NCI-H146 treated with DMSO at 0.1 percent for 48 hours (cell line): ENCODE data around the gene TREML1.

Experiments
- DNase-seq: peaks from one replicate; lab custom pipeline; 2025; ENCODE audit not compliant: unreplicated experiment; lab: John Stamatoyannopoulos, UW

Gene TREML1

DNA sequence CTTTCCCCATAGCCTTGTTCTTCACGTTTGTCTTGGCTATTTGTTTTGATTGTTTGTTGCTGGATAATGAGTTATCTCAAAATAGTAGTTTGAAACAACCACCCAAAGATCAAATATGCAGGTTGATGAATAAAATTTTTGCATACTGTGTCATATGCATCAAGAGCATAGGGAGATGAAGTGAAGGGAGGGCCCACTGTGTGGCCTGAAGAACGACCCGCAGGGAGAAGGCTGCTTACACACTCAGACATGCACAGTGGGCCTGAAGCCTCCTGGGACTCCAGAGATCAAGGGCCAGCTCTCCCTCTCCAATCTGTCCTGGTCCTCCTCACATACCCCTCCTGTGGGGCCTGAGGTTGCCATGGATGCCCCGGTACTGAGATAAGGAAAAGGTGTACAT lies 25.0 kb upstream of the TREML1 start:
- no peak for DNase-seq

DNA sequence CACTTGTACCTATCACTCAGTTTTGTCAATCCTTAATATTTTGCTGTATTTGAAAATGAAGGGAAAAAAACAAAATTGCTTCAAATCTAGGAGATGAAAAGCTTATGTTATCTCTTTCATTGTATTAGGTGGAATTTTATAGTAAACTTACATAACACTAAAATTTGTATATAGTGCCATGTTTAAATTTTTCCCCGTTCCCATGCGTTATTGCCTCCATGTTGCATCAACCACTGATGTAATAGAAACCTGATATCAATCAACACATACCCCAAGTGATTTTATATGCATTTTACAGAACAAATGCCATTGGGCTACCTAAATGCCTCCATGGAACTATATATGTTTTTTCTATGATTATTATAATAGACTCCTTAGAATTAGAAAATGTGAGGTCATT lies 23.5 kb upstream of the TREML1 start:
- DNase-seq = no peak

DNA sequence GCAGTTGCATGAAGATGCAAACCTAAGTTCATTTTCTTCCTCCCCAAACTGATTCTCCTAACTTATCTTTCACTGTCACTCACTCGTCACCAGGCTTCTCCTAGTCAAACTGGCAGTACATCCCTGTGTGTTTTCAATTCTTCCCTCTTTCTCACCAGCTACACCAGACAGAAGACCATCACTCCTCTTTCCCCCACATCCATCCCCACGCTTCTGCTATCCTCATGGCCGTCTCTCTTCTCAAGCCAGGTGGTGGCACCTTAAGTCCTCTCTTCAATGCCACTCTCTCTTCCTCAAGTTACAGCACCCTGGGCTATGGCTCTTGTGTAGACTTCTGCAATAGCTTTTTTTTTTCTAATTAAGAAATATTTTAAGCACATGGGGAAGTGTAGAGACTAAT lies 23.1 kb upstream of the TREML1 start:
- DNase-seq = no peak

DNA sequence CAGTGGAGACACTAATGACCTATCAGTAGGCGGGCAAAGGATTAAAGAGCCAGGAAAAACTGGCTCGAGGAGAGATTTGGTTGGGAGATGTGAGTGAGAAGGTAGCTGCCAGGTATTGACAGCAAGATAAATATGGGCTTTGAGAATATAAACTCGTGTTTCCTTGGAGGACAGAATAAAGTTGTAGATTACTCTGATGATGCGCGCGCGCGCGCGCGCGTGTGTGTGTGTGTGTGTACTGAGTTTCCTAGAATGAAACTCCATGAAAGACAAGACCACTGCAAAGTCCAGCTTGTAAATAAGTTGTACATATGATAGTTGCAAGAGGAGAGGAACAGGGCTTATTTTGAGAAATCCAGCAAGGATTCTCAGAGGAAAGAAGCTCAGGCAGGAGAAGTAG lies 22.0 kb upstream of the TREML1 start:
- no peak for DNase-seq

DNA sequence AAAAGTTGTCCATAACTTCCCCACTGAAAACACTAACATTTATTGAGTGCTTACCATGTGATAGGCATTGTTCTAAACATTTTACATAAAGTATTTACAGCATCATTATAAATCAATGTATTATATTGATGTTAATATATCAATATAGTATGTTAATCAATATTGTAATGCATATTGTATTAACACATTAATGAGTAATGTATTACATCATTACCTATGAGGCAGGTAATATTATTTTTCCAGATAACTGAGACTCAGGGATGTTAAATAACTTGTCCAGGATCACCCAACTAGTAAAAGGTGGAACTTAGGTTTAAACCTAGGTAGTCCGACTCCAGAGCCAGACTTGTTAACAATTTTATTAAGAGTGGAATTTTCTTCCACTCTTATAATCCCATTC lies 20.9 kb upstream of the TREML1 start:
- no peak for DNase-seq

DNA sequence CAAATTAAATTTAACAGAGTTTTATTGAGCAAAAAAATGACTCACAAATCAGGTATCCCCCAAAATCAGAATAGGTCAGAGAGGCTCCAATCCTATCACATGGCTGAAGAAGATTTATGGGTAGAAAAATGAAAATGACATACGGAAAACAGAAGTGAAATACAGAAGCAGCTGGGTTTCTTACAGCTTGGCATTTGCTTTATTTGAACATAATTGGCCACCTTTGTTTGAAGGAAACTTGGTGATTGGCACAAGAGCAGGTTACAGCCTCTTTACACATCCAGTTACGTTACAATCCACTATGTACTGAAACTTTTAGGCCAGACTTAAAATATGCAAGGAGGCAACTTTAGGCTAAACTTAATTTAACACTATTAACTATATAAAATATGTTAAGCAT lies 20.5 kb upstream of the TREML1 start:
- DNase-seq = no peak

DNA sequence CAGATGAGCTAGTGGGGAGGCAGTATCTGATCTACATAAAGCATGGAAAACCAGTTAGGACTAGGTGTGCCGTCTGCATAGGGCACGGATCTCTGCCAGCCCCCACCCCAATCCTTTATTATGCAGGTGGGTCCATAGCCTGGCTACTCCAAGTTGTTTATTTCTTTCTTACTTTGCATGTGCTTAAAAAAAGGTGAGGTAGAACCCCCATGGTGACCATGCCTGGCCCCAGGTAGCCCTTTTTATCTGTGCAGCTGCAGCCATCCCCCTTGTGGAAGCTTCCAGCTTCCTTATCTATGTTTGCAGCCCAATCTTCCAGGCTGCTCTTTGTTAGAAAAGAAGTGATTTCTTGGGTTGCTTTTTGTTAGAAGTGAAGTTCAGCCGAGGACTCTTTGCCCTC lies 17.8 kb upstream of the TREML1 start:
- no peak for DNase-seq

DNA sequence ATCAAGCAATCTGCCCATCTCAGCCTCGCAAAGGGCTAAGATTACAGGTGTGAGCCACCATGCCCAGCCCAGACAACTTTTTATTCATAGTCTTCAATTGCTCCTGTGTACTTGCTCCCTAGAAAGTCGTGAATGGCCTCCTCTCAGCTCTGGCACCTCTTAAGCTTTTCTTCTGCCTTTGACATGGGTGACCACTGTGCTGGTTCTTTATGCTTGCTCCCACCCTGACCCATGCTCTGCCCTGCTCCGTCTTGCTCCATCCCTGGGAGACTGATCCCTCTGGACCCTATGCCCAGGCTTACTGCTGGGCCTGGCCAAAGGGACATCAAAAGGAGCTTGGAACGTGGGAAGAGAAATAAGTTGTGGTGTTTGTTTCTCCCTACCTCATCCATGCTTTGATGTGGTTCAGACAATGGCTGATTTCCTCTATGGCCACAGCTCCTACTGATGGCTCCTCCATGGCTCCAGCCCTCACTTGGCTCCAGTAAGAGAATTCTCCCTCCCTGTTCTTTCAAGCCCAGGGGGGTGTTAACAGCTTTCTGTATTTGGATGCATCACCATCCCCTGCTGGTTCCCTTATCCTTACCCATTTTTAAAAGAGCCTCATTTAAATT lies 16.5 kb upstream of the TREML1 start:
- no peak for DNase-seq

DNA sequence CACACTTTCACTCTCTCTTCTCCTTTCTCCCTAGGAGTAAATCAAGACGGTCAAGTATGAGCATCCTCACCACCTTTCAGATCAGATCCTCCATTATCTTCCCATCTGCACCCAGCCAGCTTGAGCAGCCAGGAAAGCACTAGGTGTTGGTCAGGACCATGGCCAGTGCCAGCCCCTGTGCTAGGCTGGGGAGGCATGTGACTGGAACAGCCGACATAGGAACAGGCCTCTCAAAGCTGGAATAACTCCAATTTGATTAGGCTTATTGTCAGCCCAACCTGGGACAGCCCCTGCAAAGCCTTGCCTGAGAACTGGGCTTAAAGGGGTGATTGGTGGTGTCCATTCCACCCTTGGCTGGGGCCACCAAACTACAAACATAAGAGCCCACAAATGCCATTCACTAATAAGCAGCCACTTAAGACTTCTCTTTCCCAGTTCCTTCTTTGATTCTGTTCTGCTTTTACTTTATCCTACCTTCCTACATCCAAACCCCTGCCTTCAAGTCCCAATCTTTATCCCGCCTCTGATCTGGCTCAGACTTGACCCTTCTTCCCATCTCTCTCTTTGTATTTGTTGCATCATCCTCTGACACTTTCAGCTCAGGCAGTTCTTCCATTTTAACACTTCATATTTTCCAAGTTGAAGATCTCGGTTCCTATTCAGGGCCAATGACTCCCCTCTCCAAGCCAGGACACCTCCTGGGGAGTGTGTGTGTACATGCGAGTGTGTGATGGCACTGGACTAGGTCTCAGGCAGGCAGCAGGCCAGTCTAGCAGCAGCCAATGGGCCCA lies 13.2 kb upstream of the TREML1 start:
- DNase-seq = no peak

DNA sequence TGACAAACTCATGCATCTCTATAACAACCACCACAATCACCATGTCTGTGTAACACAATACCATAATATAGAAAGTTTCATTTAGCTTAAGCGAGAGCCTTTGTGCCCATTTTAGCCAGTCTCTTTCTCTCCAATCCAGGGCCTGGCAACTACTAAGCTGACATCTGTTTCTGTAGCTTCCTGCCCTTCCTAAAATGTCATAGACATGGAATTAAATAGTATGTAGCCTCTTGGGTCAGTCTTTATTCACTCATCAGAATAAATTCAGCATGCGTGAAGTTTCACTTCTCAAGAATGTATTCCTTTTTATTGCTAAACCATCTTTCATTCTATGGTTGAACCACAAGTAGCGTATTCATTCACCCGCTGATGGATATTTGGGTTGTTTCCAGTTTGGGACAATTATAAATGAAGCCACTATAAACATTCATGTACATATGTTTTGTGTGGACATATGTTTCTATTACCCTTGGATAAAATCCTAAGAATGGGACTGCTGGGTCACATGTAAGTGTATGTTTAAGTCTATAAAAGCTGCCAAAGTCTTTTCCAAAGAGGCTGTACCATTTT lies 10.5 kb upstream of the TREML1 start:
- no peak for DNase-seq

DNA sequence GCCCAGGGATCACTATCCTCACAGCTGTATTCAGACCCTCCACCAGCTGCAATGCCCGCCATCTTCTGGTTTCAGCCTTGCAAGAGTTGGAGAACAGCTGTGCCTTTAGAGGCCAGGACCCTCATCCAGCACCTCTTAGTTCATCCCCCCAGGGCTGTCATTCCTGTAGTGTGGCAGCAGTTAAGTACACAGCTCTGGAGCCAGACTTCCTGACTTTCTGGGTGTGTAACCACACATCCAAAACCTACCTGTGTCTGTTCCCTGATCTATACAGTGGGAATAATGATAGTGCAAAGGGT lies 9.2 kb upstream of the TREML1 start:
- DNase-seq = no peak

DNA sequence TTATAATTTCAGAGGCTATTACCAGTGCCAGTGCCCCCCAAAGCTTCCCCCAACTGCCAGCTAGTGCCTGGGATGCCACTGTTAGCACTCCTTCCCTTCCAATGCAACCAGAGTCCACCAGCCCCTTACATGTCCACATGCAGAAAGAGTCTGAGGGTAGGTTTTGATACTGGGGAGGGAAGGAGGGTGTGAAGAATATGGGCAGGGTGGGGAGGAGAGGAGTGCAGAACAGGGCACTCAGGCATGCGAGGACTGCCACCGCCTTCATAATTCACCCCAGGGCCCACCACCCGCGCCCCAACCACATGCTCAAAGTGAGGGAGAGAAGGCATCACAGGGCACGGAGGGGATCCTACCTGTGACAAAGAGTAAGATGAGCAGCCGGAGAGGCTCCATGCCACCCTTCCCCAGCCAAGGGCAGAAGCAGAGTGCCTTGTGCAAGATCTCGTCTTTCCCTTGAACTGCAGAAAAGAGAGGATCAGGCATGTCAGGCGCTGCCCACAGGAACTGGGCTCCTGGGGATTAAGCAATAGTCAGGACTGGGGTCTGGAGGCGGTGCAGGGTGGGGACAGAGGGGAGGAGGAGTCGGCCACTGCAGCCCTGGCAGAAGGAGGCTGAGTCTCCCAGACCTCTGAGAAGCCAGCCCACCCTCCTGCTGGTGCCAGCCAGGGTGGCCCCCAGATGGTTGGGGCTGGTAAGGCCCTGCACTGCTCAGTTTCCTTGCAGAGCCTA lies 8.7 kb upstream of the TREML1 start, which contains the start of gene TREM2:
Gene TREM2 (minus strand): TSS at position 430 of the 732 bp plus-strand sequence. CDS start 34 bp downstream, at position 396.
- no peak for DNase-seq

DNA sequence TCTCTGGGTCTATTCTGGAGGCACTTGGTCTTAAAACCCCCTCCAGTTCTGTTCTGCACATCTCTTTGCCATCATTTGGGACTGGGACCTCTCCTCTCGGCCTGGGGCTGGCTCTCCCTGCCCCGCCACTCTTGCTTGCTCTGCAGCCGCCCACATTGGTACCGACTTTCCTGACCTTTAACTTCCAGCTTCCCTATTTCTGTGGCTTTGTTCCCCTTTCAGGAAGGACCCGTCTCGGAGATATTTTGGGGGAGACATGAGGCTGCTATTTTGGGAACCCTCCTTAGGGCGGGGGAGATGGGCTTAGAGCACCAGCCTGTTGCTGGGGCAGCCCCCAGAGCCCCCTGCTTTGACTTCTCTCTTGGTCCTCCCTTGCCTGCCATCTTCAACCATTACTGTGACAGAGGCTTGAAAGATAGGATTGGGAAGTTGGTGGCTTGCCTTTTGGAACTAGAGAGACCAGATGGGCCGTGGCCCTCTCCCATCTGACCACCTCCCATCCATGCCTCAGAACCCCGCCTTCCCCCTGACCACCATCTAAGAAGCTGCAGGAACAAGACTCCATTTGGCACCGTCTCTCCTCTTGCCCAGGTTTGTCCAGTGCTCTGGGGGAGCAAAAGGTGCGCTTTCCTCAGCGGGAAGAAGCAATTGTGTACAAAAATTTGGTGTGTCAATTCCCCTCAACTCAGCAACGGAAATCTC lies 7.9 kb upstream of the TREML1 start:
- DNase-seq = no peak

DNA sequence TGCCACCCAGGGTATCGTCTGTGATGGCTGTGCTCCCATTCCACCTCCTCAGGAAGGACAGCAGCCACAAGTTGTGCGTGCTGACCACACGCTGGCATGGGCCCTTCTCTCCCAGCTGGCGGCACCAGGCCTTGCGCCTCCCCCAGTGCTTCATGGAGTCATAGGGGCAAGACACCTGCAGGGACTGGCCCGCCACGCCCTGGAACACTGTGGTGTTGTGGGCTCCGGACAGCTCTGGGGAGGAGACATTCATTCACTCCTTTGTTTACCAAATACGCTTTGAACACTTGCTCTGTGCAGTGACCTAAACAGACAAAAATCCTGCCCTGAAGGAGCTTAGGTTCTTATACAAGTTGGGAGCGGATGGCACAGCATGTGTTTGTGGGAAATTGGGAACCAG lies 7.2 kb upstream of the TREML1 start:
- DNase-seq = no peak

DNA sequence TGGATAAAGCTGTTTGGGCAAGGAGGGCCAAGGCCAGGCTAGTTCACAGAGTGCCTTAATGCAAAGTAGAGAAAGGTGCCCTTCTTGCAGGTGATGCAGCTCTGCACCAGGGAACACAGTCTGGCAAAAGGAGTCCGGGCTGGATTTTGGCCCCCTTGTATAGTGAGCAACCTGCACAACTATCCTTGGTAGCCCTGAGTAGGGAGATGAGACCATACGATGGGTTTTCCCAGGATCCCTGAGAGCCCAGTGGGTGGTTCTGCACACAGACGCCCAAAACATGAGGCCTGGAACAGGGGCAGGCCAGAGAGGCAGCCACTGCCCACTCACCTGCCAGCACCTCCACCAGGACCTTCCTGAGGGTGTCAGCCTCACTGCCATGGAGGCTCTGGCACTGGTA lies 6.8 kb upstream of the TREML1 start:
- no peak for DNase-seq

DNA sequence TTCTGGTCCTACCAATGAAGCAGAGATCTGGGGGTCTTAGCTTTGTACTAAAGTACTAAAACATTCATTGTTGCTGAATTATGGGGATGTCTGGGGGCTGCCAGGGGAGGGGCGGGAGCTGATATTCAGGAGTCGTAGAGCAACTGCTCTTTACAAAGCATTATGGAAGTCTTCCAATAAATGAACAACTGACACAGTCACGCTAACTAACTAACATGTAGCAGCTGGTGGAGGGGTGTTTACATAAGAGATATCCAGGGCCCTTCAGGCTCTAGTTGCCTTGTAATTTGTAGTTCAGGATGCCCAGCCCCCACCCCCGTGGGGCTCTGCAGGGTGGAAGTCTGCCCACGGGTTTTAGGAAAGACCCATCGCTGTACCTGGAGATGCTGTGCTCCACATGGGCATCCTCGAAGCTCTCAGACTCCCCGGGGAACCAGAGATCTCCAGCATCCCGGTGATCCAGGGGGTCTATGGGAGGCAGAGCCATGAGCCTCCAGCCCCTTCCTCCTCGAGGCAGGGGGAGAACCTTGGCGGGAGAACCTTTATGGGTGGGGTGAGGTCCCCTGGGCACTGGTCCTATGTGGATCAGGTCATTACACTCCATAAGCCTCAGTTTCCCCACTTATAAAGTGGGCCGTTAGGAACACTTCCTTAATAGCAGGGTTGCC lies 5.4 kb upstream of the TREML1 start:
- no peak for DNase-seq

DNA sequence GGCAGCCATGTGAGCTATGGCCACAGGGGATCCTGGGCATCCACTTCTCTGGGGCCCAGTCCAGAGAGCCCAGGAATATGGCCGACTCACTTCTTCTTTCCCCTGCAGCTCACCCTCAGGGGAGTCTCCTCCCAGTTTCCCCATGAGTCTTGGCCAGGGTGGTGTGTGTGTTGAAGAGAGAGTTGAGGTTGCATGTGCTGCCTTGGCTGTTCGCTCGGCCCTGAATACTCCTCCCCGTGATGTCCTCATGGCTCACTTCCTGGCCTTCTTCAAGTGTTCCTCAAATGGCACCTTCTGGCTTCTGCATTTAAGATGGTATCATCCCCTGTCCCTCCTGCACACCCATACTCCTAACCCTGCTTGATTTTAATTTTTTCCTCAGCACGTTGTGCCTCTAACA lies 3.2 kb upstream of the TREML1 start:
- DNase-seq = no peak

DNA sequence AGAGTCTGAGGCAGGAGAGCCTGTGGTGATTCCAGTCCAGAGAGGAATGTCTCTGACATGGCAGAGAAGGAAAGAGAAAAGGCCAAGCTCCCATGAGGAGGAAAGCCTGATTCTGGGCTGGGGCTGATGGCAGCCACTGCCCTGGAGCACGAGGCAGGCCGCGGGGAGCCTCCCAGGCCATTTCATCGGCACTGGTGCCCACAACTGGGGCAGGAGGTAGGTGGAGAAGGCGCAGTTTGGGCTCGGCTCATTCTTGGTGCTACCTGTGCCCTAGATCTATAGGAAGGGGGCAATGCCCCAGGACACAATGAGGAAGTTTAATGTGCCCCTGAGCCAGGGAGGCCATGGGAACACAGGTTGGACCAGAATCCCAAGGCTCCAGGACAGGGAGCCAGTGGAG lies 2.6 kb upstream of the TREML1 start:
- DNase-seq = no peak

DNA sequence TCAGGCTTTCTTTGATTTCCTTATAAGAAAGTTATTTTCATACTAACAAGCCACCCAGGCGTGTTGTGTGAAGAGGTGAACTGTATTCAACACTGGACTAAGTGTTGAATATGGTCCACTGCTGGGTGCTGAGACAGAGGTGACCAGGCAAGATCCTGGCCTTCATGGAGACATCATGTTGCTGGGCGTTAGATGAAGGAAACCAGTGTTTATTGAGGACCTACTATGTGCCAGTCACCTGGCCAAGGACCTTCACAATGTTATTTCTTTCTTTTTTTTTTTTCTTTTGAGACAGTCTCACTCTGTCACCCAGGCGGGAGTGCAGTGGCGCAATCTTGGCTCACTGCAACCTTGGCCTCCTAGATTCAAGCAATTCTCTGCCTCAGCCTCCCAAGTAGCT lies 1.9 kb upstream of the TREML1 start:
- no peak for DNase-seq

DNA sequence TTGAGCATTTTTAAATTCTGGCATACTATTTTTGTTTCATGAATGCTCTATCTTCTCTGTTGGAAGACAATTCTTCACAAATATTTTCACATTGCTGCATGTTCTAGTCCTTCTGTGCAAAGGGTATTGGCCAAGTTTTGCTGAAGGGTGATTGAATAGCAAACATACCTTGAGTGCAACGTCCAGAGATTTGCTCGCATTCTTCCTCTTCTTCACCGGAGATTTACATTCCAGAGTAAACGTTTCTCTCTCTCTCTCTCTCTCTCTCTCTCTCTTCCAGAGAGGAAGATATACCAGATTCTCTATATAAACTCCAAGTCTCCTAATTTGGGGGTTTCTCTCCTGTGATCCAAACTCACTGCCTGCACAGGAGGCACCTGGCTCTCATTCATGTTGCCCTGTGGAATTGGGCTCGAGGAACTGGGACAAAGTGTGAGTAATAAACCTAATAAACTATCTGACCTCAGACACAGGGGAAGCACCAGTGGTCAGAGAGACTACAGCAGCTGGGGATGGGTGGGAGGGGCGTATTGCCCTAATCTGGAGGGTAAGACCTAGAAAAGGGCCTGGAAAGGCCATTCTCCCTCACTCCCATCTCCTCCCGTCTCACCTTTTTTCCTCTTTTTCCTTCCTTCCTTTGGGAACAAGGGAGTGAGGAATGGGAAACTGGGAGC lies 1.1 kb upstream of the TREML1 start:
- DNase-seq = no peak
